Activated T-cell treated with anti-CD3 and anti-CD28 coated beads, Interleukin-2, amount 50 U/mL, for 4 hours (primary cell): Measurements from ENCODE around the gene STK39. TPM values are rescaled to one million over a fixed set of nuclear protein-coding genes. Genes with fewer than 3 reads are reported as not detected.

Experiments
- ATAC-seq, 2 donors: fragments of 200-7000 bp; cut with Tn5 transposase; one replicate each; pipeline ENCODE4 v1.10.0; 2021
- DNase-seq: peaks from one replicate; pipeline ENCODE4 v3.0.0-alpha.2; 2020
- H3K27me3 Mint-ChIP-seq: one replicate; pipeline ENCODE4 v1.8.0; 2021; ENCODE audit warnings: low read depth, mixed read lengths
- H3K36me3 Mint-ChIP-seq: one replicate; pipeline ENCODE4 v1.8.0; 2022; ENCODE audit warnings: mixed read lengths; ENCODE audit not compliant: insufficient read depth
- H3K4me1 Mint-ChIP-seq: one replicate; pipeline ENCODE4 v1.8.0; 2021; ENCODE audit warnings: low read depth, mixed read lengths
- H3K4me3 Mint-ChIP-seq: one replicate; pipeline ENCODE4 v1.8.0; 2021; ENCODE audit warnings: mild to moderate bottlenecking, moderate library complexity, mixed read lengths
- H3K9me3 Mint-ChIP-seq: one replicate; pipeline ENCODE4 v1.8.0; 2021; ENCODE audit warnings: mixed read lengths
- total RNA-seq, 3 donors: library from RNA; stranded (reverse); gene quantifications; one replicate each; pipeline ENCODE4 v1.2.1, GENCODE V29; 2021

STK39 gene
- total RNA-seq, 3 donors from 2014 or later: 24.9 to 31.9 (median 31.5) TPM

GRCh38 chr2:168210895-168211570 is 36.4 kb downstream of the STK39 start:
- peak overlapping the region; percentile 50 for H3K4me3 Mint-ChIP-seq
- H3K27me3 Mint-ChIP-seq: no peaks in the 10 kb centered on the region
- ATAC-seq (peak; percentile 52 to 60), DNase-seq (no peak)
- peaks cover 62% of the 10 kb centered on the region for H3K4me1 Mint-ChIP-seq
- H3K9me3 Mint-ChIP-seq: no peaks in the 10 kb centered on the region
- peaks cover 12% of the 10 kb centered on the region for H3K36me3 Mint-ChIP-seq

GRCh38 chr2:168210216-168210894 is 37.0 kb downstream of the STK39 start:
- DNase-seq: no peak
- Mint-ChIP-seq H3K4me3 (peak overlapping the region; percentile 50), H3K36me3 (peaks cover 12% of the 10 kb centered on the region), H3K4me1 (peaks cover 64% of the 10 kb centered on the region), H3K27me3 (no peaks in the 10 kb centered on the region), H3K9me3 (no peaks in the 10 kb centered on the region)
- no peak for ATAC-seq

- peaks cover 5% of the 10 kb centered on the region for H3K36me3 Mint-ChIP-seq
- ATAC-seq: no peak
- no peak overlapping the region for H3K4me3 Mint-ChIP-seq
- no peaks in the 10 kb centered on the region for H3K27me3 Mint-ChIP-seq
- H3K9me3 Mint-ChIP-seq: no peaks in the 10 kb centered on the region
- H3K4me1 Mint-ChIP-seq: peaks cover 60% of the 10 kb centered on the region
- no peak for DNase-seq
Observed at GRCh38 chr2:168208652-168209051, 38.7 kb downstream of the STK39 start.

- ATAC-seq (no peak), DNase-seq (no peak)
- Mint-ChIP-seq H3K4me3 (no peak overlapping the region), H3K9me3 (no peaks in the 10 kb centered on the region), H3K27me3 (no peaks in the 10 kb centered on the region), H3K4me1 (peaks cover 59% of the 10 kb centered on the region), H3K36me3 (peaks cover 9% of the 10 kb centered on the region)
Observed at GRCh38 chr2:168207851-168208250, 39.5 kb downstream of the STK39 start.

GRCh38 chr2:168203762-168204693 is 43.4 kb downstream of the STK39 start:
- no peak for ATAC-seq
- H3K36me3 Mint-ChIP-seq: peaks cover 9% of the 10 kb centered on the region
- no peak overlapping the region for H3K4me3 Mint-ChIP-seq
- no peaks in the 10 kb centered on the region for H3K27me3 Mint-ChIP-seq
- no peak for DNase-seq
- no peaks in the 10 kb centered on the region for H3K9me3 Mint-ChIP-seq
- H3K4me1 Mint-ChIP-seq: peaks cover 52% of the 10 kb centered on the region

- Mint-ChIP-seq H3K36me3 (peaks cover 4% of the 10 kb centered on the region), H3K4me3 (no peak overlapping the region), H3K4me1 (peaks cover 45% of the 10 kb centered on the region), H3K27me3 (no peaks in the 10 kb centered on the region), H3K9me3 (no peaks in the 10 kb centered on the region)
- DNase-seq: no peak
- ATAC-seq: no peak
Observed at GRCh38 chr2:168201584-168202116, 45.7 kb downstream of the STK39 start.

GRCh38 chr2:168200930-168201583 is 46.3 kb downstream of the STK39 start:
- Mint-ChIP-seq H3K9me3 (no peaks in the 10 kb centered on the region), H3K27me3 (no peaks in the 10 kb centered on the region), H3K4me3 (no peak overlapping the region), H3K36me3 (peaks cover 6% of the 10 kb centered on the region), H3K4me1 (peaks cover 50% of the 10 kb centered on the region)
- DNase-seq (no peak), ATAC-seq (no peak)

- no peak for ATAC-seq
- no peak for DNase-seq
- Mint-ChIP-seq H3K36me3 (peaks cover 6% of the 10 kb centered on the region), H3K4me3 (no peak overlapping the region), H3K4me1 (peaks cover 69% of the 10 kb centered on the region), H3K27me3 (no peaks in the 10 kb centered on the region), H3K9me3 (no peaks in the 10 kb centered on the region)
Observed at GRCh38 chr2:168198476-168199207, 48.8 kb downstream of the STK39 start.

- H3K4me3 Mint-ChIP-seq: no peak overlapping the region
- DNase-seq (no peak), ATAC-seq (no peak)
- H3K27me3 Mint-ChIP-seq: no peaks in the 10 kb centered on the region
- no peaks in the 10 kb centered on the region for H3K9me3 Mint-ChIP-seq
- peaks cover 3% of the 10 kb centered on the region for H3K36me3 Mint-ChIP-seq
- peaks cover 75% of the 10 kb centered on the region for H3K4me1 Mint-ChIP-seq
Observed at GRCh38 chr2:168196764-168197180, 50.6 kb downstream of the STK39 start.

GRCh38 chr2:168194784-168195522 is 52.4 kb downstream of the STK39 start:
- Mint-ChIP-seq H3K4me3 (peak overlapping the region; percentile 75), H3K9me3 (no peaks in the 10 kb centered on the region), H3K4me1 (peaks cover 73% of the 10 kb centered on the region), H3K27me3 (no peaks in the 10 kb centered on the region), H3K36me3 (peaks cover 3% of the 10 kb centered on the region)
- ATAC-seq (peak; percentile 87 to 90), DNase-seq (no peak)

GRCh38 chr2:168192839-168193616 is 54.4 kb downstream of the STK39 start:
- DNase-seq (peak; percentile 6), ATAC-seq (peak; percentile 43 to 61)
- Mint-ChIP-seq H3K9me3 (no peaks in the 10 kb centered on the region), H3K4me3 (peak overlapping the region; percentile 27), H3K4me1 (peaks cover 75% of the 10 kb centered on the region), H3K36me3 (peaks cover 3% of the 10 kb centered on the region), H3K27me3 (no peaks in the 10 kb centered on the region)
